Effector memory CD8-positive, alpha-beta T cell (primary cell): ENCODE measurements around the gene ATP8B4.
"Not testable (repeated sequence)": the region's sequence is repeated elsewhere in the genome, so short reads cannot be mapped to it uniquely, and the experiment has no call there.

Experiments used
- ATAC-seq: fragments of 150-1000 bp; cut with Tn5 transposase; replicated peaks from 2 replicates; pipeline ENCODE4 v1.10.0; 2021; ENCODE audit warnings: mild to moderate bottlenecking, moderate library complexity
- DNase-seq, 3 experiments: peaks; one replicate each; pipeline ENCODE4 v3.0.0; 2021
- H3K27ac Mint-ChIP-seq, 2 donors: one replicate each; pipeline ENCODE4 v1.8.0; 2022; ENCODE audit warnings: mild to moderate bottlenecking in 2 of 2, mixed read lengths in 2 of 2, moderate library complexity in 2 of 2
- H3K27me3 Mint-ChIP-seq, 2 donors: one replicate each; pipeline ENCODE4 v1.8.0; 2022; ENCODE audit warnings: mixed read lengths in 2 of 2
- H3K36me3 Mint-ChIP-seq: one replicate; pipeline ENCODE4 v1.8.0; 2022; ENCODE audit warnings: mild to moderate bottlenecking, moderate library complexity, mixed read lengths; ENCODE audit not compliant: insufficient read depth
- H3K4me1 Mint-ChIP-seq, 2 donors: one replicate each; pipeline ENCODE4 v1.8.0; 2022; ENCODE audit warnings: low read depth in 2 of 2, mixed read lengths in 2 of 2
- H3K4me3 Mint-ChIP-seq, 2 donors: one replicate each; pipeline ENCODE4 v1.8.0; 2022; ENCODE audit warnings: mild to moderate bottlenecking in 2 of 2, mixed read lengths in 2 of 2, moderate library complexity in 2 of 2
- H3K9me3 Mint-ChIP-seq, 2 donors: one replicate each; pipeline ENCODE4 v1.8.0; 2022; ENCODE audit warnings: mixed read lengths in 2 of 2

The ATP8B4 gene

DNA sequence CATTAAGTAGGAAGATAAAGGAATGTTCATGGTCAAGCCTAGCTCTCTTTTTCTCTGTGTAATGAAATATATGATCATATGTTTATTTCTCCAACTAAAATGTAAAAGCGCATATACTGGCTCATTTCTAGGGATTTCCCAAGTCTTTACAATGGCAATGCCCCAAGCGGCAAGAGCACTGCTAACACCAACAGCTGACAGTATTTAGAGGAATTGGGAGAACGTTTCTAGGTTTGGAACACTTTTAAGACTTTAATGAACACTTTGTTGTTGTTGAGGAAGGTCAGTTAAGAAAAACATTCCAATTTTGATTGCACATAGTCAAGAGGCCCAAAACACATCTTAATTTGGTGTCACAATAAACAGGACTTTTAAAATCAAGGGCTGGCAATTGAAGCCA is 132.7 kb downstream of the ATP8B4 start:
- no peaks in the 10 kb centered on the region for H3K4me1 Mint-ChIP-seq
- no peaks in the 10 kb centered on the region for H3K36me3 Mint-ChIP-seq
- no peaks in the 10 kb centered on the region for H3K27me3 Mint-ChIP-seq
- DNase-seq (no peak), ATAC-seq (no peak)
- H3K4me3 Mint-ChIP-seq = no peak overlapping the region
- no peak overlapping the region for H3K27ac Mint-ChIP-seq
- no peaks in the 10 kb centered on the region for H3K9me3 Mint-ChIP-seq

DNA sequence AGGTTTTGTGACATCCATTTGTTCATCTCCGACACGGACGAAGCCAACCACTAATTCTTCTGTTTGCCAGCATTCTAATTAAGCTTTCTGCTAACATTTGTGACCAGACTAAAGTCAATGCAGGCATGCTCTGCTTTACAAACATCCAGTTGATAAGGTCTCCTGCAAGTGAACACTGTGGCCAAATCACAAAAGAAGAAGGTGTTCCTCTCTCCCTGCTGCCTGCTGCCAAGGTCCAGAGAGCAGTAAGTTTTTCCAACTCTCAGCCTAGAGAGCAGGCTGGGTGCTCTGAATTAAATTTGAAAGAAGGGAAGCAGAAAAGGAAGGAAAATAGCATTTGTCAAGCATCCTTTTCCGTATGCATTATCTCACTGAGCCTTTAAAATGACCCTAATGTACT is 133.6 kb downstream of the ATP8B4 start:
- Mint-ChIP-seq H3K27ac (no peak overlapping the region), H3K4me1 (peaks cover 0 to under 1% of the 10 kb centered on the region in 2 donors), H3K9me3 (no peaks in the 10 kb centered on the region), H3K27me3 (no peaks in the 10 kb centered on the region), H3K36me3 (no peaks in the 10 kb centered on the region), H3K4me3 (no peak overlapping the region)
- ATAC-seq (no peak), DNase-seq (no peak)

DNA sequence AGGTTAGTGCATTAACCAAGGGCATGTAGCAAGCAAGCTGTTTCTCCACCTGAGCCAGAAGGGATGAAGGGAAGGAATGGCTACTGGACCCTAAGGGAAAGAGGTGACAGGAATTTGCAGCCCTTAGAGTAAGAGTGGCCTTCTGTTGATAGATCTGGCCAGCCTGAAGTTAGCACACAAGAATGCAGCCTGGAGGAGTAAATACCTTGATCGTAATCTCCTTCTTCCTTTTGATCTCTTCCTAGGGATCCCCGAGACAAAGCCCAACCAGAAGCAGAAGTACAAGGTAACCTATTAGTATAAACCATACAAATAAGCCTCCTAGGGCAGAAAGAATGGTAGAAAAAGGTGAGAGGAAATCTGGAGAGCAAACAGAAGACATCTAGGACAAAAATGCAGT is 134.6 kb downstream of the ATP8B4 start:
- DNase-seq (no peak), ATAC-seq (no peak)
- no peaks in the 10 kb centered on the region for H3K36me3 Mint-ChIP-seq
- H3K4me1 Mint-ChIP-seq = peaks cover 0 to 4% of the 10 kb centered on the region in 2 donors
- H3K4me3 Mint-ChIP-seq = no peak overlapping the region
- H3K27me3 Mint-ChIP-seq = no peaks in the 10 kb centered on the region
- H3K27ac Mint-ChIP-seq = no peak overlapping the region
- H3K9me3 Mint-ChIP-seq = no peaks in the 10 kb centered on the region

DNA sequence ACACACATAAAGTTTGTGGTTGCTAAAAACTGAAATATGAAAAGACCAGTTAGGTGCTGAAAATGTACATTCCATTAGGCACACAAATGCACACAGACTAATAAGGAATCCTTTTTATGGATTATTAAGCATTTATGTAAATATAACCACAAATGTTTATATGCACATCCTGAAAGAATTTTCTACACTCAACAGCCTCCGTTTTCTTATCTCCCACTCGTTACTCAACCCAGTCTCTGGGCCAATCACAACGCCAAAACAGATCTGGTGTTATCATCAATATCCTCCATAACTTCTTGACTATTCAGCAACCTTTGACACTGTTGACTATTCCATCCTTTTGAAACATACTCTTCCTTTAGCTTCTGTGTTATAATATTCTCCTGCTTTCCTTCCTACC is 136.4 kb downstream of the ATP8B4 start:
- H3K9me3 Mint-ChIP-seq = no peaks in the 10 kb centered on the region

DNA sequence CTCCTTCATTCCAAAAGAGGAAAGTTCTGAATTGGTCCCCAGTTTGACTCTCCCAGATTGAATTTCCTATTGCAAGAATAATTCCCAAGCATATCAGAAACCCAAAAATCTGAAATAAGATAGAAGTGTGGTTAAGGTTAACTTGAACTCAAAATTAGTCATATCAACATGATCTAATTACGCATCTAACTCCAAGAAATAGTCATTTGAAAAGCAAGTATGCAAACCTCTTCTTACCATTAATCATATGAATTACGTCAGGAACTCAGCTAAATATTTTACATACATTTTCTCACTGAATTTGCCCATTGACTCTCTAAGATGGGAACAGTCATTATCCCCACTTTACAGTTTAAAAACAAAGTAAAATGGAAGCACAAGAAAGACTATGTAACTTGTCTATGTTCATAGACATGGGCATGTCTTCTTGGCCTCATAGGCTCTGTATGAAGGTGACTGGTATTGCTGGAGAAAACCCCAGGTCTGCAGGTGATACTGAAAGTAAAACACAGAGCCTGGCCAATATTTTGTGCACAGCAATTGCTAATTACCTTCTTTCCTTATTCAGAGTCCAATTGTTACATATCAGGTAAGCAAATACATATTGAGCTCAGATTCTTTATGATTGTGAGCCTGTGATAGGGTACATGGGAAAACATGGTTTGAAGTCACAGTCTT is 139.2 kb downstream of the ATP8B4 start:
- peak overlapping the region in 1 of 2 donors; percentile 29 for H3K4me3 Mint-ChIP-seq
- peak overlapping the region in 1 of 2 donors; percentile 82 for H3K27ac Mint-ChIP-seq
- no peaks in the 10 kb centered on the region for H3K36me3 Mint-ChIP-seq
- H3K9me3 Mint-ChIP-seq = no peaks in the 10 kb centered on the region
- peaks cover 0 to 4% of the 10 kb centered on the region in 2 donors for H3K4me1 Mint-ChIP-seq
- DNase-seq (no peak), ATAC-seq (no peak)
- no peaks in the 10 kb centered on the region for H3K27me3 Mint-ChIP-seq

More for the DNA sequence above, 136.4 kb downstream of the ATP8B4 start:
- no peaks in the 10 kb centered on the region for H3K36me3 Mint-ChIP-seq
- ATAC-seq (no peak), DNase-seq (no peak)
- H3K27ac Mint-ChIP-seq = no peak overlapping the region
- H3K4me1 Mint-ChIP-seq = peaks cover 0 to 4% of the 10 kb centered on the region in 2 donors
- H3K27me3 Mint-ChIP-seq = no peaks in the 10 kb centered on the region
- H3K4me3 Mint-ChIP-seq = no peak overlapping the region

DNA sequence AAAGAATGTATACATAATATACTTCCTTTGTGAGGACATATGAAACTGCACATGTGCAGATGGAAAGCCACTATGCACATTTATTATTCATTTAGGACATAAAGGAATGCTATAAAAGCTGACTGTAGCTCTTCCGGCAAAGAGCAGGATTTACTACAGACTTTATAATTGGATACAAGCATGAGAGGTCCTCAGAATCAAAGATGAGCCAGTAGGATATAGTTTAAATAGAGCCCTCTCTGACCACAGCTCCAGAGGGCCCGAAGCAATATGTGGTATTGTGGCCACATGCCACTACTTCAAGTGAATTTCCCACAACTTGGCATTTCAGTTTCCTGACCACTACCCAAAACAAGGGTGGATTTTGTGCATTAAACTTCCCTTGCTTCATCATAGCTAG is 140.9 kb downstream of the ATP8B4 start:
- no peaks in the 10 kb centered on the region for H3K36me3 Mint-ChIP-seq
- no peaks in the 10 kb centered on the region for H3K9me3 Mint-ChIP-seq
- H3K27me3 Mint-ChIP-seq = no peaks in the 10 kb centered on the region
- H3K4me1 Mint-ChIP-seq = peaks cover 0 to 4% of the 10 kb centered on the region in 2 donors
- no peak overlapping the region for H3K27ac Mint-ChIP-seq
- ATAC-seq (no peak), DNase-seq (no peak)
- no peak overlapping the region for H3K4me3 Mint-ChIP-seq

DNA sequence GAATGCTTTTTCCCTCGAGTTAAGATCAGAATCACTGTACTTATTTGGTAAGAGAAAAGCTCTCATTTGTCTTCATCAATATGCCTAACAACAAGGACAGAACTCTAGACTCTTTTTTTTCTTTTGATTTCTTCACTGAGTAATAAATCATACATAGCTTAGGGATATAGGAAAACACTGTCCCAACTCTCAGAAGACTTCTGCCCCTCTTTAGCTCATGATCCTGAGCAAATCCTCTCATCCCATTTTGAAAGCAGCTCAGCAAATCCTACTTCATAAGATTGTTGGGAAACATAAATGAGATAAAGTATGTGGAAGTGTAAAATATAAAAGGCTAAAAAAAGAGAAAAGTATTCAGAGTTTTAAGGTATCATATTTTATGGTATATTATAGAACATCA is 141.7 kb downstream of the ATP8B4 start:
- H3K9me3 Mint-ChIP-seq = no peaks in the 10 kb centered on the region
- no peak for DNase-seq
- no peaks in the 10 kb centered on the region for H3K36me3 Mint-ChIP-seq
- peaks cover 0 to 4% of the 10 kb centered on the region in 2 donors for H3K4me1 Mint-ChIP-seq
- H3K27ac Mint-ChIP-seq = no peak overlapping the region
- ATAC-seq = no peak
- no peaks in the 10 kb centered on the region for H3K27me3 Mint-ChIP-seq
- H3K4me3 Mint-ChIP-seq = no peak overlapping the region

DNA sequence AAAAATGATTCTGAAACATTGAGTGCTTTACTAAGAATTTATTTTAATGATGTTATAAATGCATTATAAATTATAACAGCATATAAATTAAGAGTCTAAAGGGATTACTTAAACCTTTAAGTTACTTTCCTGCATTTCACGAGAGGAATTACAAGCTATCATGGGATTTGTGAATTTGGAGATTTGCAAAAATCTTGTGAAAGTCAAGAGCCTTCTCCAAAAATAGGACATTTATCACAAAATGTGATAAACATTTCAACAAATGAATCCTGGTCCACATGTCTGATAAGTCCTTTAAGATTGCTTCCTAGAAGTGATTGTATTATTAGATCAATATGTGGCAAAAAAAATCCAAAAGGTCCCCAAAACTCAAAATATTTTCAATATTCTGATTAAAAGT is 154.5 kb downstream of the ATP8B4 start:
- no peak for ATAC-seq
- no peak for DNase-seq
- Mint-ChIP-seq H3K4me1 (no peaks in the 10 kb centered on the region), H3K9me3 (no peaks in the 10 kb centered on the region), H3K4me3 (no peak overlapping the region), H3K27ac (no peak overlapping the region), H3K27me3 (peaks cover 0 to 6% of the 10 kb centered on the region in 2 donors), H3K36me3 (no peaks in the 10 kb centered on the region)

DNA sequence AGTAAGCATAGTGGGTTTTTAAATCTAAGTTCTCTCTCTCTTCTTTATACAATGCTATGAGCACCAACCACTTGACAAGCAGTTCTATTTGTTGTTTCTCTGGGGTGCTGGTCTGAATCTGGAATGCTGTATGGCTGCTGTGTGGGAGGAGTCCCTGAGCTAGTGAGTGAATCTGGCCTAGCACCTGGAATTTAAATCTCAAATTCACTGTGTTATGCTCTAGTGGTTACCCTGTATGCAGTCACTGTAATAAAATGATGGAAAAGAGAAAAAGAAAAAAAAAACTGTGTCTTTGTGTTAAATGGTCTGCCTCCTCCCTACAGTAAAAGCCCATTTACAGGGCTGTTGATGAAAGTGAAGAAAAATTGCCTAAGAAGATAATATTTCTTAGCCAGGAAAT is 155.0 kb downstream of the ATP8B4 start:
- no peaks in the 10 kb centered on the region for H3K36me3 Mint-ChIP-seq
- ATAC-seq (no peak), DNase-seq (no peak)

DNA sequence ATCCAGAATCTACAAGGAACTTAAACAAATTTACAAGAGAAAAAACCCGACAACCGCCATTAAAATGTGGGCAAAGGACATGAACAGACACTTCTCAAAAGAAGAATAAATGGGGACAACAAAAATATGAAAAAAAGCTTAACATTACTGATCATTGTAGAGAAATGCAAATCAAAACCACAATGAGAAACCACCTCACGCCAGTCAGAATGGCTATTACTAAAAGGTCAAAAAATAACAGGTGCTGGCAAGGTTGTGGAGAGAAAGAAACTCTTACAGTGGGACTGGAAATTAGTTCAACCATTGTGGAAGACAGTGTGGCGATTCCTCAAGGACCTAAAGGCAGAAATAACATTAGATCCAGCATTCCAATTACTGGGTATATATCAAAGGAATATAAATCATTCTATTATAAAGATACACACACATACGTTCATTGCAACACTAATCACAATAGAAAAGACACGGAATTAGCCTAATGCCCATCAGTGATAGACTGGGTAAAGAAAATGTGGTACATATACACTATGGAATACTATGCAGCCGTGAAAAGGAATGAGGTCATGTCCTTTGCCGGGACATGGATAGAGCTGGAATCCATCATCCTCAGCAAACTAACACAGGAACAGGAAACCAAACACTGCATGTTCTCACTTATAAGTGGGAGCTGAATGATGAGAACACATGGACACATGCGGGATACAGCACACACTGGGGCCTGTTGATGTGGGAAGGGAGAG is 155.8 kb downstream of the ATP8B4 start:
- not testable (repeated sequence) for DNase-seq, ATAC-seq, H3K4me1 Mint-ChIP-seq, H3K4me3 Mint-ChIP-seq, H3K36me3 Mint-ChIP-seq, H3K27me3 Mint-ChIP-seq, H3K9me3 Mint-ChIP-seq, H3K27ac Mint-ChIP-seq

More for the DNA sequence above, 155.0 kb downstream of the ATP8B4 start:
- Mint-ChIP-seq H3K27ac (no peak overlapping the region), H3K9me3 (no peaks in the 10 kb centered on the region), H3K4me3 (no peak overlapping the region), H3K4me1 (no peaks in the 10 kb centered on the region), H3K27me3 (peaks cover 0 to 6% of the 10 kb centered on the region in 2 donors)

DNA sequence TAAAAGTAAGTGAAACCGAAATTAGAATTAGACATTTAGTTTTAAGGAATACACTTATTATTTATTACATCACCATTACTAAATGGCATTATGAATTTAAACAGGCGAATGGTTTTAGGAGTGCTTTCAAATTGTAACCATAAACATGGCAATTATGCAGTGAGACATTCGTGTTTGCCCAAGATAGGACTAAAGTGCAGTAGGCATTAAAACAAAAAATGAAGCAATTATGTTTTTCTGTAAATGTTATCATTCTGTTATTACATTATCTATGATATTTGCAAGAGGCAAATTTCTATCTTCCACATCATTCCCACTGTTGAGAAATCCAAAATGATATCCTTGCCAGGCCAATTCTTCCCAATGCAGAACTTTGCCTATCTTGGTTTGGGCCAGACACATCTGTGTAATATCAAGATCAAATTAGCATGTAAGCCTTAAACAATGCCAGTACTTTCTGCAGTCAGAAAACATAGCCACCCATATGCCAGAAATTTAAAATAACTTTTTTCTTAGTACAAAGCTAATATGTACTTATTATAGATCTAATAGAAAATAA is 156.9 kb downstream of the ATP8B4 start:
- Mint-ChIP-seq H3K4me3 (no peak overlapping the region), H3K4me1 (no peaks in the 10 kb centered on the region), H3K9me3 (no peaks in the 10 kb centered on the region), H3K36me3 (no peaks in the 10 kb centered on the region), H3K27me3 (peaks cover 0 to 3% of the 10 kb centered on the region in 2 donors), H3K27ac (no peak overlapping the region)
- ATAC-seq = no peak
- DNase-seq = no peak

DNA sequence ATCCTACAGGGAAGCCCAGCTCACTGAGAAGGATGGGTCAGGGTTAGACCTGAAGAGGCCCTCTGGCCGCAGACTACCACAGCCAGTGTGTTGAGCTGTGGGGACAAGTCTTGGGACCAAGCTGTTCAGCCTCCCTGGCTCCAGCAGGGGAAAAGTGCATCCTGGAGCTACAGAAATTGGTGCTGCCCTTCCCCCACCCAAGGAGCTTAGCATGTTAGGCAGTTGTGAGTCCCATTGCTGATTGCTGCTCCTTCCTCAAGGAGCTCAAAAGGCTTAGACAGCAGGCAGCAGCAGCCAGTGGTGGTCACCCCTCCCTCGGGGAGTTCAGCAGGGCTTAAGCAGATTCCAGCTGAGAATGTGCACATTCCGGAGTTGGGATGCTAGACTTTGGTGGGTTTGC is 165.6 kb downstream of the ATP8B4 start:
- no peak for ATAC-seq
- Mint-ChIP-seq H3K9me3 (peaks cover 8 to 10% of the 10 kb centered on the region in 2 donors), H3K27ac (no peak overlapping the region), H3K36me3 (no peaks in the 10 kb centered on the region), H3K4me3 (no peak overlapping the region), H3K4me1 (no peaks in the 10 kb centered on the region), H3K27me3 (peaks cover 7 to 10% of the 10 kb centered on the region in 2 donors)
- no peak for DNase-seq

DNA sequence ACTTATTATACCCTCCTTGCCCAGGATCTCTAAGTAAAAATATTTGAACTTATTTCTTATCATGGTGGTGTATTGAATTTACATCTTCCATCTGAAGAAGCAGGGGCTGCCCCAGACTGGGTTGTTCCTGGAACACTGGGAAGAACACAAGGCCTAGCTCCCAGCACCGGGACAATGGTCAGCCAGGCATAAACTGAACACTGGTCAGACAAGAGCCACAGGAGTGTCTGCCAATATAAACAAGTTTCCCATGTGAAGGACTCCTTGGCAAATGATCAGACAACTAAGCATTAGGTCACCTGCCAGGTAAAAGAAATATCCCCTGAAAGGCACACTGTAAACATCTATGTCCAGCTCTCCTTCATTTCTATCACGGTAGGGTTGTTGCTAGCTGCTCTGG is 172.4 kb downstream of the ATP8B4 start:
- H3K36me3 Mint-ChIP-seq = no peaks in the 10 kb centered on the region
- H3K4me1 Mint-ChIP-seq = no peaks in the 10 kb centered on the region
- H3K9me3 Mint-ChIP-seq = peaks cover 12 to 13% of the 10 kb centered on the region in 2 donors
- H3K4me3 Mint-ChIP-seq = no peak overlapping the region
- H3K27ac Mint-ChIP-seq = no peak overlapping the region
- H3K27me3 Mint-ChIP-seq = peaks cover 0 to 4% of the 10 kb centered on the region in 2 donors
- no peak for ATAC-seq
- DNase-seq = no peak

DNA sequence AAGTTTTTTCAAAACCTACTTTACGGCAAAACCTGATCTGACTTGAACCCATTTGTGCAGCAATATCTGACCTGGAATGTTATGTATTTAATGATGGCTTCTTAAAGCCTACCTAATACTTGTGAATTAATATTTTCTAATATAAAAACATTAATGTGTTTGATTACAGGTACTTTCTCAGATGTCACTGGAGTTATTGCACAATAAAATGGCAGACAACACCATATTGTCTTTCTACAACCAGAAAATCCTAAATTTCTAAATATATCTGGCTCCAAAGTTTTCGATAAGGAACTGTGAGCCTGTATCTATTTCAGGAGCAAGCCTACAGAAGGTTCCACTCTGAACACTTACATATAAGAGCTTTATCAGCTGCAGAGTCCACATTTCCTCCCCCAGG is 184.5 kb downstream of the ATP8B4 start:
- ATAC-seq = no peak
- DNase-seq = no peak
- H3K36me3 Mint-ChIP-seq = no peaks in the 10 kb centered on the region
- H3K4me3 Mint-ChIP-seq = no peak overlapping the region
- H3K27ac Mint-ChIP-seq = no peak overlapping the region
- peaks cover 2 to 8% of the 10 kb centered on the region in 2 donors for H3K9me3 Mint-ChIP-seq
- peaks cover 12 to 13% of the 10 kb centered on the region in 2 donors for H3K27me3 Mint-ChIP-seq
- H3K4me1 Mint-ChIP-seq = no peaks in the 10 kb centered on the region
